Skeletal muscle cell (primary cell): ENCODE results near the gene LTBP1.
"Not testable (repeated sequence)": the region's sequence is repeated elsewhere in the genome, so short reads cannot be mapped to it uniquely, and the experiment has no call there.

ENCODE experiments used
- DNase-seq: peaks from one replicate; pipeline ENCODE4 v3.0.0-alpha.2; 2010; ENCODE audit warnings: low read depth
- H3K4me3 ChIP-seq: 2 replicates; pipeline ENCODE4 v1.5.1; 2011; ENCODE audit warnings: low read depth, mild to moderate bottlenecking, control low read depth, low read length, moderate library complexity

LTBP1 gene

DNA sequence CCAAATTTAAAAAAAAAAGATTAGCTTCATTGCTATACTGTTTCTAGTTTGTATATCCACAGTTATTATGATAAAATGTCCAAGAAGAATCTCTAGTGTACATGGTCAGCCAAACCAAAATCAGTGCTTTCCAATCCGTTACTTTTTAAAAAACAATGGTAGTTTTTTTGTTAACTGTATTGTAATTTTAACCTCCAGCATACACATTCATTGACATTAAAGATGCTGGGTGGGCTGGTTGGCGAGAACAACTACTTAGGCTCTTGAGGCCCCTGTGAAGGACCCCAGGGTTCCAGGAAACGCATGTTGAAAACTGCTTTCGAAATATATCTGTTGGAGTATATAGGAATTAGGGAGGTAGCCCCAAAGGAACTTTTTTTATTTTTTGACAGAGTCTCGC lies 422.4 kb downstream of the LTBP1 start:
- no peak overlapping the region for H3K4me3 ChIP-seq
- no peak for DNase-seq

GRCh38 chr2:33370636-33371265 lies 424.0 kb downstream of the LTBP1 start:
- H3K4me3 ChIP-seq, result no peak overlapping the region
- DNase-seq, result no peak

GRCh38 chr2:33371304-33372090 lies 424.7 kb downstream of the LTBP1 start:
- H3K4me3 ChIP-seq, result no peak overlapping the region
- no peak for DNase-seq

DNA sequence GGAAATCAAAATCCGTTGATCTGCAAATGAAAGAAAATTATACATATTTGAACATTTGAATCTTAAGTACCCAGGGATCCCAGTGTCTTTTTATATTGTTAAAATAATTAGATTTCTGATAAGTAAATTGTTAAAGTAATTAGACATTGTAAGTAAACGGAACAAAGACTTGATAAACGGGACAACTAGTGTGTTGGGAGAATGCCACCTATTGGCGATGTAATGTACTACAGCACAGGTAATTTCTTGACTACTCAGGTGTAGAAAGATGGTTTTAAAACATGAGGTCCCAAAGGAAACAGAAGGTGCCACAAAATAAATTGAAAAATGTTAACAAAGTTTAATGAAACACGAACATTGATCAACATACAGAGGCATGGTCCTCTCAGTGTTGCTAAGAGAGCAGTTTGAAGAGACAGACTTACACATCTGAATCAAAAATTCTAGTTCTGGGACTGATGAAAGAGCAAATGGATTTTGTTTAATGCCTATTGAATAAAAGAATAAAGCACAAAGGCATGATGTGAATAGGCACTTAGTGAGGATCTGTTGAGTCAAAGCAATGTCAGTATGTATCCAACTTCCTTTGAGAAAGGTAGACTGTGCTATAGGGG lies 426.3 kb downstream of the LTBP1 start:
- no peak overlapping the region for H3K4me3 ChIP-seq
- no peak for DNase-seq

- DNase-seq, result peak; percentile 75
- H3K4me3 ChIP-seq, result no peak overlapping the region
Measured at GRCh38 chr2:33373986-33374385, 427.2 kb downstream of the LTBP1 start.

DNA sequence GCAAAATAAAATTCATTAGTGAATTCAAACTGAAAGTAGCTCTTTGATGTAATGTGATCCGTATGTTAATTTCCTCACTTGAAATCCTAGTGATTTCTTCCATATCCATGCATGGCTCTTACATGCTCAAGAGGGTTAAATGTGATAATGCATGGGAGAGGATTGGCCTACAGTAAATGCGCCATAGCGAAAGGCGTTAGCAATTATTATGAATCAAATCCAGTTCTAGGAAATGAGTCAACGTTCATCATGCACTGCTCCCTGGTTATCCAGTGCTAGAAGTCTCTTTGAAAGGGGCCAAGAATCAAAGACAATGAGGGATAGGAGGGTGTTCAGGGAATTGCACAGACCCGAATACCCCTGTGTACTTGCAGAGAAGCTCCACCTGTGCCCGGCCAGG lies 428.3 kb downstream of the LTBP1 start:
- no peak overlapping the region for H3K4me3 ChIP-seq
- no peak for DNase-seq

DNA sequence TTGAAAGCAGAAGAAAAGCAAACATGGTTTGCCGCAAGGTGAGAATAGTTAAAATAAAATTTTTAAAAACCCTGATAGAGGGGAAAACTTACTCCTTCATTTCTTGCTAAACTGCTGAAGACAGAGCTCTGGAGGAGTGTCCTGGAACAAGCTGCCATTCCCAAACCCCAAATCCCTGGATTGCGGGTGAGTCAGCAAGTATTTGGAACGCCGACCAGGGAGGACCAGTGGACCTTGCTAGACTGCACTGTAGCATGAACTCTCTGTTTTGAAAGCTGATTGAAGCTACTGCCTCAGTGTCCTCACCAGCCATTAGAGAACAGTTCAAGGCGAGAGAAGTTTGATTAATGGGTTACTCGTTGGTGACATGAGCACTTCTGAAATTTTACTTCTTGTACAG lies 430.3 kb downstream of the LTBP1 start:
- DNase-seq, result no peak
- no peak overlapping the region for H3K4me3 ChIP-seq

DNA sequence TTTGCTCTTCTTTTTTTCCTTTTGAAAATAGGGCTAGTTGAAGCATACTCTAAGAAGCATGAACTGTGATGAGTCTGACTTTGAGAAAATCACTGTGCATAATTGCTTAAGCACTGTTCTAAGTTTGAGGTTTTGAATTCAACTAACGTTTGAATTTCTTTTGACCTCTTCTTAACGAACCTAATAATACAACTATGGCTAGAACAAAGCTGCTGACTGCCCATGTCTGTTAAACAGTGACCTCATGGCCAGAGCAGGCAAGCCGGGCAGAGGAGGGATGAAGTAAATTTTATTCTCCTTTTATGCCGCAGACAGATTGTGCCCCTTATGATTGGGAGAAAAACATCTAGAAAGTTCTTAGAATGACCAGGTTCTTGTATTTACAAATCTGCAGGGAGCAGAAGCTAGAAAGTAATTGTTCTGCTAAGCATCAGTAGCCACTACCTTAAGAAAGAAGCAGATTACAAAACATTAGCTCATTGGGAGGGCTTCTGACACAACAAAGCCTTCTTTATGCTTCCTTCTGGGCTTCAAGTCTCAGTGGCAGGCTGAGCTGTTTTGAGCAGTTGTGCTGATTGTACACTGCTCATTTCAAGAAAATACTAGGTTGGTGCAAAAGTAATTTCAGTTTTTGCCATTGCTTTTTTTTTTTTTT lies 431.9 kb downstream of the LTBP1 start:
- DNase-seq, result no peak
- no peak overlapping the region for H3K4me3 ChIP-seq

DNA sequence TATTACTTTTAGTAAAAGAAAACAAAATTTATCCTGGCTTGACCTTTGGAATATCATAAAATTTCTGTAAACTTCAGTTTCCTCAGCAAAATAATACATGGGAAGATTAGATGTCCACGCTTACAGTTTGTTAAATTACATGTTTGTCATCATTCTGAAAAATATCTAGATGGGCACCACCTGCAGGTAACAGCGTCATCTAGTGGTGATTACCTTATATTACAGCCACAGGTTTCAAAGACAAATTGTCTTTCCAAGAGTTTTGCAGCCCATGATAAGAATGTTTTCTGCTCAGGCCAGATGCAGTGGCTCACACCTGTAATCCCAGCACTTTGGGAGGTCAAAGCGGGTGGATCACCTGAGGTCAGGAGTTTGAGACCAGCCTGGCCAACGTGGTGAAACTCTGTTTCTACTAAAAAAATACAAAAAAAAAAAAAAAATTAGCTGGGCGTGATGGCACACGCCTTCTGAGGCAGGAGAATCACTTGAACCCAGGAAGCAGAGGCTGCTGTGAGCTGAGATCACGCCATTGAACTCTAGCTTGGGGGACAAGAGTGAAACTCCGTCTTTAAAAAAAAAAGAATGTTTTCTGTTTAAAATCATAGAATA lies 433.4 kb downstream of the LTBP1 start:
- no peak overlapping the region for H3K4me3 ChIP-seq
- no peak for DNase-seq

- no peak for DNase-seq
- no peak overlapping the region for H3K4me3 ChIP-seq
Measured at GRCh38 chr2:33380719-33381118, 434.0 kb downstream of the LTBP1 start.

DNA sequence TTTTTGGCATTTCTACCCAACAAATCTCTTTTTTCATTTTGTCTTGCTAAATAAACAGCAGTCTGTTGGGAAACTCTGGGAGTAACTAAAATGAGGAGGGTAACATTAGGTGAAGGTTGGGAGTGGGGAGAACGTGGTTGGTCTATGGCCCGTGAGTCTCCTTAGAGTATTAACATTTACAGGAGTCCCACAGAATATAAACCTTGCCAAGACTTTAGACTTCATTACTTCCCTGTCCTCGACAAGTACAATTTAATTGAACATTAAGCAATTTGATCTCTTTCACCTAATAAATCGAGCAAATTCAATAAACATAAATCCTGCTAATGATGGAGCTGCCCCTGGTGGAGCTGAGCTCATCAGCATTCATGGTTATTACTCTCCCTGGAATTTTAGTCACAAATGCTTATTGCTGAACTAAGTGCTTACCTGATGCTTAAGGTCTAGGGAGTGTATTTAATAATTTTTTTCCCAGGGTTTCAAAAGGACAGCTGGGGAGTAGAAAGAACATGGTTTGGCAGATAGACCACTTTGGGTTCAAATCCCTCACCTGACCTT lies 434.6 kb downstream of the LTBP1 start:
- DNase-seq, result no peak
- no peak overlapping the region for H3K4me3 ChIP-seq

DNA sequence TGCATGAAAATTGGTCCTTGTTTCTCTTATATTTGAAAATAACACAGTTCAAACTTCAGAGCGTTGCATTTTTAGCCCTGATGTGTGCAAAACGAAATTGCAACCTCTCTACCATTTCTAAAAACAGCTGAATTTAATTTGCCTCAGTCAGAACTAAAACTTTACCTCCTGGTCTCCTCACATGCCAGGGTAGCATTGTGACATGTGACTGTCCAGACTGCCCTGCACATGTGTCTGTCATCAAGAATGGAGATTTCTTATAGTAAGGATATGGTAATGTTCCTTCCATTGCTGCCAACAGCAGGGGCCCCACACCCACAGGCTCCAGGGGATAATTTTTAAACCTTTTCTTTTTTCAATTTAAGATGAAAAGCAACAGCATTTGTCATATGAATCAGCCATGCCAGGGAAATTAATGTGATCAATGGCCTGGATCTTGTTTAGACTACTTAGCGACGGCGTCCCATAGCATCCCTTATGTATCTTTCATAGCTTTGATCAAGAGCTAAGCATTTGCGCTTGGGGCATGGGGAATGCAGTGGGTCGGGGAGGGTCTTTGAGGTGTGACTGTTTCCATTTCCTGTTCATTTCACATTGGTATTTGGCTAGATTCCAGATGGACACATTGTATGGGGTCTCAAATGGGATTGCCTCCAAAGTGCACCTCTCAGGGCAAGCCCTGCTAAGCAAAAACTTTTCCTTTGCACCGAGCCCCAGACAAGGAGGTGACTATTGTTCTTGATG lies 437.3 kb downstream of the LTBP1 start:
- no peak overlapping the region for H3K4me3 ChIP-seq
- DNase-seq, result no peak

DNA sequence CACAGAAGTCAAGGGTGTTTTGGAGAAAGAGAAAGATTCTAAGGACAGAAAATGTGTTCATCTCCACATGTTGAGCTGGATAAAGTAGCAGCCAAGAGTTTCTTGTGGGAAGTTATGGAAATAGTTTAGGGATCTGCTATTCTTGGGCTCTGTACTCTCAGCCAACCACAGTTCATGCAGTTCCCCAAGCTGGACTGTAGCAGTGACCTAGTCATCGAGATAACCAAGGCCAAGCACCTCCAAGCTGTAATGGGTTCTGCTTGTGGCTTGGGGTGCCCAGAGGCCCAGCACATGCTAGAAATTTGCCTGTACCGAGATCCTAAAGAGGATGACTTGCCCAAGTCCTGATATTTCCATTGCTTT lies 437.8 kb downstream of the LTBP1 start:
- DNase-seq, result no peak
- no peak overlapping the region for H3K4me3 ChIP-seq

DNA sequence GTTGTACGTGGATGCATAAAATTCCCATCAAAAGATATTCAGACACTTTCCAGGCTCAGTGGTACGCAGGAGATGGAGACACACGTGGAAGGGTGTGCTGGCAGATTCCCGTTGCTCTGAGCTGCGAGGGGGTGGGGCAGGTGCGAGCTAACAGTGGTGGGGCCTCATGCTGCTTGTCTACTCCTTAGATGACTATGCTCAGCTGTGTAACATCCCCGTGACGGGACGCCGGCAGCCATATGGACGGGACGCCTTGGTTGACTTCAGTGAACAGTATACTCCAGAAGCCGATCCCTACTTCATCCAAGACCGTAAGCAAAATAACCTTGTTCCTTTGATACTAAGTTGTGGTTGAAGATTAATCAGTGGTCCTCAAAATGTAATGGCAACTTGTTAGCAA lies 442.2 kb downstream of the LTBP1 start:
- H3K4me3 ChIP-seq, result no peak overlapping the region
- DNase-seq, result no peak

GRCh38 chr2:33389695-33390094 lies 442.9 kb downstream of the LTBP1 start:
- H3K4me3 ChIP-seq, DNase-seq: not testable (repeated sequence)

DNA sequence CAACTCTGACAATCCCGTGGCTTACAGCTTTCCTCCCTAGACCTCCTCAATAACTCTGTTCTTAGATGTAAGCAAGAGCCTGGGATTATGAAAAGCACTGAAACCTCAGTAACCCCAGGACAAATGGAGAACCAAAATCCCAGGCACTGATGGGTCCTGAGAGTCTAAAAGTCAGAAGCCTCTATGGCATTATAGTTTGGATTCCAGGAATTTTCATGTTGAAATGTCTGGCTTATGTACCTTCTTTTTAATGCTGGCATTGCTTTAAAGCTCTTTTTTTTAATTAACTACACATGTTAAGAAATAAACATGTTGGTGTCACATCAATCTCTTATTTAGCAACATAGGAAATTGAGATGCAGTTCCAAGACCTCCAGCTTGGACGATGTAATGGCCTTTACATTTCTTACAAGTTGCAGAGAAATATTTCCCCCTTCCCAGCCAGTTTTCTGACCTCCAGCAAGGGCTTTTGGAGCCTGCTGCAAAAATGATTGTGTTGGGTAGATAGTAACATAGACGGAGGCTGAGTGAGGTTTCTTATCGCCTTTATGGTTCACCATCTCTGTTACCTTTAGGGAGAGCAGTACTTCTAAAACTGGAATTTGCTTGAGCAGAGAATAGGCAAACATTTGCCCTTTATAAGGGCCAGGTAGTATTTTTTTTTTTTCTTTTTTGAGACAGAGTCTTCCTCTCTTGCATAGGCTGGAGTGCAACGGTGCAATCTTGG lies 444.9 kb downstream of the LTBP1 start:
- no peak for DNase-seq
- H3K4me3 ChIP-seq, result no peak overlapping the region

DNA sequence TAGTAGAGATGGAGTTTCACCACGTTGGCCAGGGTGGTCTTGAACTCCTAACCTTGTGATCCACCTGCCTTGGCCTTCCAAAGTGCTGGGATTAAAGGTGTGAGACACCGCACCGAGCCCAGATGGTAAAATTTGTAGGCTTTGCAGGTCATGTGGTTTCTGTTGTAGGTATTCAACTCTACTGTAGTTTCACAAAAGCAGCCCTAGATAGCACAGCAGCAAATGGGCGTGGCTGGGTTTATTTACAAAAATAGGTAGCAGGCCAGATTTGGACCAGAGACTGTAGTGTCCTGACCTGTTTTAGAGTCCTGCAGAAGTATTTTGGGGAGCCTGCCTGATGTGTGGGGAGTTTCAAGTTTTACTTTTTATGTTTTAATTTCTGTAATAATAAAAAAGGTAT lies 445.6 kb downstream of the LTBP1 start:
- no peak overlapping the region for H3K4me3 ChIP-seq
- no peak for DNase-seq

DNA sequence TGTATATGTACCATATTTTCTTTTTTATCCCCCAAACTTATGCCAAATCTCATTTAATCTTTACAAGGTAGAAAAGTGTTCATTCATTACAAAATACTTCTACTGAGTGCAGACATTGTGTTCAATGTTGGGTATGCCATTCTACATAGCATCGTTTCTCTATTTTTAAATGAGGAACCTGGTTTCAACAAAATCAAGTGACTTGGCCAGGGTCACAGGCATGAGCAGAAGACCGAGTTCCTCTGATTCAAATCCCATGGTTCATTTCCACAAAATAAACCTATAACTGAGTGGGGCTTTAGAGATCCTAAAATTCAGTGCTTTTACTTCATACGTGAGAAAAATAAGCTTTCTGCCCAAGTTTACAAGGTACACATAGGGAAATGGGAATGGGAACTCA lies 448.3 kb downstream of the LTBP1 start:
- H3K4me3 ChIP-seq, result no peak overlapping the region

More for the DNA sequence above, 448.3 kb downstream of the LTBP1 start:
- DNase-seq, result no peak
